NCI-H460 (cell line): ENCODE results near the gene SSBP3. TPM values are rescaled to one million over a fixed set of nuclear protein-coding genes. Genes with fewer than 3 reads are reported as not detected.

Source experiments
- DNase-seq: peaks from one replicate; pipeline ENCODE4 v3.0.0-alpha.2; 2016; ENCODE audit warnings: low read depth; ENCODE audit errors: extremely low read depth
- total RNA-seq: library from RNA; depleted of rRNA; stranded (reverse); fragments of >200 nt; shearing (Covaris generic); gene quantifications from 2 replicates; pipeline ENCODE4 v1.2.3, GENCODE V29; 2014

The SSBP3 gene
- total RNA-seq, 1 experiment from 2014 or later: 3.1 TPM

DNA sequence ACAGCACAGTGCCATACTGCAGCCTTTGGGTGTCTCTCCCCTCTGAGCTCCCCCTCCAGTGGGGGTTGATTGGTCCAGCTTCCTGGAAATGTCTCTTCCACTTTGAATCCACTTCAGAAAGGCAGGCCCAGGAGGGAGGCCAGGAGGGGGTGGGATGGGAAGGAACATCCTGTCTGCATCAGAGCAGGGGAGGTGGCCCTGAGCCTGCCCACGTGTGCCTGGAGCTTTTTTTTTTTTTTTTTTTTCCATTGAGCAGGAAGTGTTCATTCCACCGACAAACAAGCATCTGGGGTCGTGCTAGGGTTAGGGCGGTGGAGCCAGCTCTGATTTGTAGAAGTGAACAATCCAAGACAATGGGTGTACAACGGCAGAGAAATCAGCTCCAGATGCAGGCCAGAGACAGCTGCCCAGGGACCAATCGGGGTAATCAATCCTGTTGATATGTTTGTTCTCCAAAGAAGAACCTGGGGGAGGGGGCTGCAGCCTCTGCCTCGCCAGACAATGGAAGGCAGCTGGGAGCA is 93.3 kb downstream of the SSBP3 start:
- no peak for DNase-seq

DNA sequence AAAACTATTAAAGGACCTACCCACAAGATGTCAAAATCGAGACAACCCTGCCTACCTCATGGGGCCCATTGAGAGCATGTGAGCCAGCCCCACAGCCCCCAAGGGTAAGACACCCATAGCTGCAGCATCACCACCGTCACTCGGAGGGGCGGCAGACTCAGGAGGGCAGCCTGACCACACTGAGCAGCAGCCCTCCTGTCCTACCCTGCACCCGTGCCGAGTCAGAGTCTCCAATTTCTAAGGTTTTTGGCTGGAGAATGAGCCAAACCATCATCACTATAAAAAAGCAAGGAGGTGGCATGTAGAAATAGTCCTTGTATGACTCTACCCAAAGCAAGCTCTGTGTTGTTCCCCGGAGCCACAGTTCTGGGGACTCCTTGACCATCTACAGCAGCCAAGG is 94.7 kb downstream of the SSBP3 start:
- DNase-seq: no peak

DNA sequence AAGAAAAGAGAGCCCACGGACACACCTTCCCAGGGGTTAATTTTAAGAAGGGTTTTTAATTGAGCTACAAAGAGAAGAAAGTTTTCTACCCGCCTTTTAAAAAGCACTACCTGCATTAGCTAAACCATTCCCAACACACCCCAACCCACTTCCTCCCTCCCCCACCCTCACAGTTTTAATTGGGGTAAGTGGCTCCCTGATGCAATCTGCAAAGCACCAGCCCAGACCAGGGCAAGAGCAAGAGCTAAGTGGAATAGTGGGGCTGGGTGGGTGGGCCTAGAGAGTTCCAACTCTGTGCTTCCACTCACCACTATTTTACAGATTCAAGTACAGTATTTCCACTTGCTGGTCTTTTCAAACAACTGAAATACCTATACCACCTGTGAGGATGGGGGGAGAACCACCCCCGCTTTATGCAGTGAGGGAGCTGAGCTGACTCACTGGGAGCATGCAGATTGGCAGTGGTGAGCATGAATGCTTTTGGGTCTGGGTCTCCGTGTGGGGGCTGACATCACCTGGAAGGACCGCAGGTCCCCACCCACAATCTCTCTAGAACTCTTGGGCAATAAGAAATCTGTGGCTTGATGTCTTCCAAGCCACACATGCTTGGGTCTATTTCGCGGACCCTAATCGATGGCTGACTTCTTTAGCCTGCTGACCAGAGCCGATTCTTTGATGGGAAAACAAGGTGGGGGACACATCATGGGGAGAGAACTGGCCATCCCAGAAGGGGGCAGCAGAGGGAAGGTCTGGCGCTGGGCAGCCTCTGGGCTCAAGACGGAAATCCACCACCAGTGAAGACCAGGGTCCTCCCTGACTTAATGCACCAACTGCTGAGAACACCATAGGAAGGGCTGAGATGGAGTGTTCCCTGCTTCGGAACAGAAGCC is 95.5 kb downstream of the SSBP3 start:
- peak; percentile 13 for DNase-seq

DNA sequence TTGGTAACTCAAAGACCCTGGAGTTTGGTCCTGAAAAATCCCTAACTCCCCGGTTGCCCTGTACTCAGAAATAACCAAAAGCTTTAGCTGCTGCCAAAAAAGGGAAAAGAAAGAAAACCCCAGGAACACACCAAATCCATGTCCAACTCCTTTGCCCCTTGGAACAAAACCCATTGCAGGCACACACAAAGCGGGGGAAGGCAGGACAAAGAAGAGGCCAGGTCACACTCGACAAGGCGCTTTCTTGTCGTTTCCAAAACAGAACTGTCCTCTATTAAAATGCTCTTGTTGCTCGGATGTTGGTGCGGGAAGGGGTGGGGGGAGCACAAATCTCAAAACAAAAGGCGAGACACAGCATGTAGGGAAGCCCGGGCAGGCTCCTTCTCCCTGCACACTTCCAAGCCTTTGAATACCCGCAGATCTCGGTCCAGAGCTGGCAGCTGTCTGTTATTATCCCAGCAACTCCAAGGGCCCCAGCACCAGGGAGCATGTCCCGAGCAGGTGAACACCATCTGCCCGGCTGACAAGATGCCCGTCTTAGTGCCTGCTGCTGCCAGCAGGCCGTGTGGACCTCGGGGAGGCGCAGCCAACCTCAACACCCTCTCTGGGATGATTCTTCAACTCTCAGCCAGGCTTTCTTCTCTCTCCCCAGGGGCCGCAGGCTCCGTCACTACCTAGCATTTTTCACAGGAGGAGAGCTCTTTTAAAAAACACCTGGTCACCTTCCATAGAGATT is 96.4 kb downstream of the SSBP3 start:
- no peak for DNase-seq

DNA sequence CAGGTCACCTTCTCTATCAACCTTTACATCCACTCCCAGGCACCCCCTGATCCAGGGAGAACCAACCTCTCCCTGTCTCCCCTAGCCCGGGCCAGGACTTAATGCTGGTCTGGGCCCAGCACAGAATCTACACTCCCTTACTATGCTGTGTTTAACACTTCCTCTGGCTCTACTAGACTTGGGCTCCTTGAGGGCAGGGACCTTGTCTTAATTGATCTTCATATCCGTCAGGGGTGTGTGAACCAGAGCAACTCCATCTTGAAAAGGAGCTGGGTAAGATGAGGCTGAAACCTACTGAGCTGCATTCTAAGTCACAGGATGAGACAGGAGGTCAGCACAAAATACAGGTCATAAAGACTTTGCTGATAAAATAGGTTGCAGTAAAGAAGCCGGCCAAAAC is 98.9 kb downstream of the SSBP3 start:
- DNase-seq: no peak

DNA sequence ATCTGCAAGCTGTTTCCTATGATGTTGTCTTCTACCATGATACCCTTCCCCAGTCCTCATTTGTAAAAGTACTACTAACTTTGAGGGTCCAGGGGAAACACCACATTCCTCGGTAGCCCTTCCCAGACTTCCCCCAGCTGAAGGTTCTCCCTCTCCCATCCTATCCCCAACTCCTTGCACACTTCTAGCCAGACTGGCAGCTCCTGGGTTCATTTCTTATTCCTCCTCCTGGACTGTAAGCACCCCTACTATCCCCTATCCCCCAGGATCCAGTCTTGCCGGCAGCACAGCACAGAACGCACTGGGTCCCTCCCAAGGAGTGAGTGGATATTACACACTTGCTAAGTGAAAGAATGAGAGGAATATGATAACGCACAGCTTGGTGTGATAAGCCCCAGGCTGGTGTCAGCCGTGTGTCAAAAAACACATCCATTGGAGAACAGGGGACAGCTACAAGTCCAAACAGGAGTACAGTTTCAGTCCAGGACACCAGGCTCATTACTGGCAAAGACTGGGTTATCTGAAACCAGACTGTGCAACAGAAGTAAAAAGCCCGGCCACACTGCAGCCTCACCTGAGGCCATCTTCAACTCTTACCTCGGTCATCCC is 100.2 kb downstream of the SSBP3 start:
- peak; percentile 1 for DNase-seq

DNA sequence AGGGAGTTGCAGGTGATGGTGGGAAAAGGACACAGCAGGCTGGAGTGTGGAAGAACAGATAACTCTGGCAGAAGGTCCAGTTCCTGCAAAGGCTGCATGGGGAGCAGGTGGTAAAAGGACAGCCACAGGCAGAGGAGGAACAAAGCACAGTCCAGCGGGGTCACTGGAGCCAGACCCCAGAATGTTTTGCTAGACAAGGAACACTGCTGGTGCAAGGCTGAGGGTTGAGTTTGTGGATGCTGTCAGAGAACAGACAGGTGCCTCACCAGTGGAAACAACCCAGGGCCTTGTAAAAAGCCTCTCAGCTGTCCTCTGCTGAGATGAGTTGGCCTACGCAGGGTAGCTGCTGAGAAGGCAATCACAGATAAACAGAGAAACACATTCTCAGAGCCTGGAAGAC is 101.7 kb downstream of the SSBP3 start:
- DNase-seq: no peak

DNA sequence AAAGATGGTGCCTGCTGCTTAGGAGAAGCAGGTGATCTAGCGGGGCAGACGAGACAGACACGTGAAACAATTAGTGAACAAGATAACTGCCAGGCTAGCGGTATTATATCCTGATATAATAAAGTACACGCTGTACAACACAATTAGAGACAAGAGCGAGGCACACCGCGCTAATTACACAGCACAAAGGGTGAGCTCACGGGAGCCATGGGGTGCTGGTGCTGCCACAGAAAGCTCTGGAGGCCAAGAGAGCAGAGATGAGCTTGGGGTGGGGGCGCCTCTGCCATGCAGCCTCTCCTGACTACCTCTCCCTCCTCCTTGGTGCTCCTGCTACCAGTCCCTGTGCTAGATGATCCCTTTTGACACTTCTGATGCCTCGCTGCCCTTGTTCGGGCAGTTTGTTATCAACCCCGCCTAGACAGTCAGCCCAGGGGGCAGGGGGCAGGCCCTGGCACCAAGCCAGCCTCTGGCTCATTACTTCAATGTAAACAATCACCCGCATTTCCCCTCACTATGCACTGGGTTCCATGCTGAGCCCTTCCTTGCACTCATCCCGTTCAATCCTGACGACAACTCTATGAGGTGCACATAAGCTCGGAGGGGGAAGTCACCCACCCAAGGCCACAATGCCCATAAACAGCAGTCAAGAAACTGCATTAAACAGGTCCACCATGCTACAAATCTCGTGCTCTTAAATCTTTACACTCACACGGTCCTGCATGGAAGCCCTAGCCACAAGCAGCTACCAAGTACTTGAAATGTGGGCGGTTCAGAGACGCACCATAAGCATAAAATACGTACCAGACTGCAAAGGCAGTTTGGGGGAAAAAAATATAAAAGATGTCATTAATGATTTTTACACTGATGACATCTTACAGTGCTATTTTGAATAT is 103.0 kb downstream of the SSBP3 start:
- DNase-seq: no peak

DNA sequence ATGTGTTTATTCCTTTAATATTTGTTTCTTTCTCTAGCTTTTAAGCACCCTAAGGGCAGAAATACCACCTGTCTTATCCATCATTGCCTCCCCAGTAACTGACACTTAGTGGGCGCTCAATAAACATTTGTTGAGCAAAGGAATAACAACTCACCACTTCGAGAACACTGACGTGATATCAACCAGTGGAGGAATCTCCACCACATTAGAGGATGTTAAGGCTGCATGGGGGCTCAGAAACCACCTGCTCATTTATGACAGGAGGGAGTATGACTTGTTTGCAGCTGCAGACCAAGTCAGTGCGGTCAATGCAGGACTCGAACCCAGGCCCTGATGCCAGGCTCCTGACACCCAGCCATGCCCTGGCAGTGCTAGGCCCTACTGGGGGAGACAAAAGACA is 103.6 kb downstream of the SSBP3 start:
- no peak for DNase-seq

DNA sequence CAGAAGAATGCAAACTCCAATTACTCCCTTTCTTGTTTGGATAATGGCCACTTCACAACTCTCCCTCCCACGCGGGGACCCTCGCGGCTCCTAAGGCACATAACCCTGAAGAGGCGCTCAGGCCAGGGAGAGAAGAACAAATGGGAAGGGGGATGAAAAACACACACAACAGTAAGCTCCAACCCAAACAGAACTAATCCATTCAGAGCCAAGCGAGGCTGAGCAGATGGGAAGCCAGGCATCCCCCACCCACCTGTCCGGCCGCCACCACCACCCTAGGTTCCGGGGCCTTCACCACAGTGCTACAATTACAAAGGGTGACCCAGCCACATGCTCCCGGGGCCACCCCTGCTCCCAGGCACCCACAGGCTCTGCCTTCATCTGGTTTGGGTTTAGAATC is 104.7 kb downstream of the SSBP3 start:
- no peak for DNase-seq

DNA sequence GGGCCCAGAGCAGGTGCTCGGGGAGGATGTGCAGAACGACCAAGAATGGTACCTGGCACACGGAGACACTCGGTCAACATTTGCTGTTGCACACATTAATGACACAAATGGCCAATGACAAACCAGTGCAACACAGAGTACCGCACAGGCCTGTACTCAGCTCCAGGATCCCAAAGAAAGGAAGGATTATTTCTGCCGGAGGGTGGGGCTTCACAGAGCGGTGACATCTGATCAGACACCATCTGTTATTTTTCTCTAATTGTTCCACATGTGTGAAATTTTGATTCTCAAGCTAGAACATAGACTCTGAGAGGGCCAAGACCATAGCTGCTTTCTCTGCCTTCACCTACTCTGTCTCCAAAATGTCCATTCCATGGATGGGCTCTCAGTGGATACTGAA is 105.8 kb downstream of the SSBP3 start:
- no peak for DNase-seq

DNA sequence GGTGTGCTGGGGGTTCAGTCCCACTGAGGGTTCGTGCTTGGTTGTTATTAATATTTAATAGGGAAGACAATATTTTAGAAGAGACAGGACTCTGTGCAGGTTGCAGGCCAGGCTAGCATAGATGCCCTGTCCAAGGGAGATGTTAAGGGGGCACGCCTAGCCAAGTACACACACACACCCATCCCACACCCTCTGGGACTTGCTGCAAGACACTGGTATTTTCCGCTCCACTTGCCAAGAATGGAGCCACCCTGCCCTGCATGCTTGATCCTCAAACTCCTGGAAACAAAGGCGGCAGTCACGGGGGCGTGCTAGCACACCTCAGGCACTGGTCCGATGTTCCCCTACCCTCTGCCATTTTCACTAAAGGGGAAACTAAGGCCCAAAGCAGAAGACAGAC is 107.2 kb downstream of the SSBP3 start:
- DNase-seq: no peak

DNA sequence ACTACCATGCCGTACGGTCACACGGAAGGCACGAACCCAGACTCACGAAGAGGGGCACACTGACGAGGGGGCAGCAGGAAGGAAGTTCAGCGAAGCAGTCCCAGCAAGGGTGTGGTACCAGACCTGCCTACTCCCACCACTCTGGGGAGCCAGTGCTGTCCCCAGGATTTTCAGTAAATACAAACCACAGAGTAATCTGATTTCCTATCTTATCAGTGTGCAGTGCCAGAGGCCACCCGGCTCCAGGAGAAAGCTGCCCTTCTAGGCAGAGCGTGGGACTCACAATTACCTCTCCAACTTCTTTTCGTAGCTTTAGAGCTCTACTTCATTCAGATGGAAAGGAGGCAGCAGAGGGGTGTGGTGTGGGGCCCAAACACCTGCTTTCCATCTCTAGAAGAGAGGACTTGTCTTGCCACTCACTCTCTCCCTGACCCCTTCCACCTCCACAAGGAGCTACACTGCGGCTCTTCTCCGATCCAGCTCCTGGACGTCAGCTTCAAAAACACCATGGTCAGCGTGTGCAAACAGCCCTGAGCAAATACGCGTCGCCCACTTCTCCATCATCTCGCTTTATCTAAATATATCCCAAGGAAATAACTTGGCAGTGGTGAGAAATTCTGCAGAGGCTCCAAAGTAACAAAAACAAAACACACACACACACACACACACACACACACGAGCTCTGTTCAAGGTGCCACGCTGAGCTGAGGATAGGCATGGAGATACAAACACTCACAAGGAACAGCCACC is 107.7 kb downstream of the SSBP3 start:
- DNase-seq: no peak

DNA sequence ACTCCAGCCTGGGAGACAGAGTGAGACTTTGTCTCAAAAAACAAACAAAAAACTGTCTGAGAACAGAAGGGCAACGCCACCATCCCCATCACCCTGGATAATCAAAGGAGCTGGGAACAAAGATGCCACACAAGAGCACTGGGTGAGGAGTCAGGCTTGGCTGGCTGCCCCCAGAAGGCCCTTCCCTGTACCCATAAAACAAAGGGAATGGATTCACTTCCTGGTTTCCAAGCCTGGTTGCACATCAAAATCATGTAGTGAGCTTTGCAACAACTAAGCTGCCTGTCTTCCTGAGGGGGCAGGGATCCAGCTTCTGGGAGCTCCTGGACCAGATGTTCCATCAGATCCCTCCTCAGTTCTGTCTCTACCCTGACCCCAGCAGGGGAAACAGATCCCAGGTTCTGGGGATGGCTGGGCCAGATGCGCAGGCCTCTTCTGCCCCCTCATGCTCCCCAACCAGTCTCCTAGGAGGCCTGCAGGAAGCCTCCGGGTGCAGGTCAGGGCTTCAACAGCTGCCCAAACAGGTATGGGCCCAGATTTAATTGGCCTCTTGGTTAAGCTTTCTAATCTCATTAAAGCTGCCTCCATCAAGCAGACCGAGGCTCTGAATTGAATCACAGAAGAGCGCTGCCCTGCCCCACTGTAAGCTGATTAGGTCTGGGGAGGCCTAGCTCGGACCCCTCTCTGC is 108.5 kb downstream of the SSBP3 start:
- no peak for DNase-seq

DNA sequence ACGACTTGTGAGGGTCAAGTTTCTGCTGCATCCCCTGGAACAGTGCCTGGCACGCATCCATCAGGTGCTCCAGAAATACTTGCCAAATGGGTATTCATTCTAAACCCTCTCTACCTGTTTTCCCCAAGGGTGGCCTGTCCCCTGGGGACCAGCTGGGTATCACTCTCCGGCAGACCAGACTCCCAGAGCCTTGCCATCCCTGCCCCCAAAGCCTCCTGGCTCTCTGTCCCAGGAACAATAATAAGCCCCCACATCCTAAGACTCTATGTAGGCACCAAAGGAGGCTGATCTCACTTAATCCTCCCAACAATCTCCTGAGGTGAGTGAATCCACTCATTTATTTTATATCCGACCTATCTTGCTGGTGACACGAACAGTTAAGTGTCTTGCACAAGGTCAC is 109.5 kb downstream of the SSBP3 start:
- DNase-seq: no peak

DNA sequence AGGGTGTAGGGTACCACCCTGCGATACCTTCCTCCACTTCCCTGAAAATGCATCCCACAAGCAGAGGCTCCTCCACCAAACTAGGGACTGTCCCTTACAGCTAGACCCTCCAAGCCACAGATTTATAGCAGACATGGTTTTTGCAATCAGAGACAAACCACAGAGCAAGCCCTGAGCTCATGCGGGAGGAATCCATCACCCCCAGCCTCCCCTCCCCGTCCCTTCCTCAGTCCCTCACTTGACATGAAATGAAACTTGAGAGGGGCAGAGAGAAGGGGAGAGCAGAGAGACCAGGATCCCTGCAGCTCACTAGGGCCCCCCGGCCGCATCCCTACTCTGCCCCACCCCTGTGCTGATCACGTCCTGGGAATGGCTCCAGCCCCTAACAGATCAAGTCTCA is 111.3 kb downstream of the SSBP3 start:
- no peak for DNase-seq

DNA sequence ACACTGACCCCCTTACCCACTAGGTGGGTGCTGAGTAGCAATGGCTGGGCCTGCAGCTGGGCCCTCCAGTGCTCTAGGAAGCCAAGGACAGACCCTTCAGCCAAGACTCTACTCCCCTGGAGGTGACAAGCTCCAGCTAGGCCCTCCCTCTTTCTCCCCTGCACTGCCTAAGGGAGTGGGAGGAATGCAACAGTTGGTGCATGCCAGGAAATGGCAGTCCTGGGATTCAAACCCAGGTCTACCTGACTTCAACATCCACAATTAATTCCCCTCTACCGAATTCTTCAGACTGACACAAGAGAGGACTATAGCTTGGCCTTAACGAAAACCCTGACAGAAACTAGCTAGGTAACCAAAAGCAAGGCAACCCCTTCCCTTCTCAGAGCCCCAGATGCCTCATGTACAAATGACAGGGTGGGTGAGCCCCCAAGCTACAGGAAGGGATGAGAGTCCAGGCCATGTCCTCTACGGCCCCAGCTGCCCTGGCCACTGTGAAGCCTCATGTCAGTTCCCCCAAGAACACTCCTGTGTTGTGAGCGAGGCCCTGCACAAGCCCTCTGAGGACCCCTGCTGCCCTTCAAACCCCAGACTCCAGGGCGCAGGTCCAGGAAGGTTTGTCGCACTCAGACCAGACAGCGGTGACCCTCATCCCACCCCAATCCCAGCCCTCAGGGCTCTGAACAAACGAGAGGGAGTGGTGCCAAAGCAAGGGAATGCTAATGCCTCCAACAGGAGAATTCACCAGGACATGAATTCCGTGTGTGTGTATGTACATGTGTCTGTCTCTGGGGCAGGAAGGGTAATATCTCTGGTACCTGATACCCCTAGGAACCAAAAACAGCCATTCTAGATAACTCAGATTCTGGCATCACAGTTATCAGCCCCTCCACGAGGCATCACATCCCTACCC is 113.9 kb downstream of the SSBP3 start:
- no peak for DNase-seq
